Measurements from ENCODE around the gene NRG2.

DNA sequence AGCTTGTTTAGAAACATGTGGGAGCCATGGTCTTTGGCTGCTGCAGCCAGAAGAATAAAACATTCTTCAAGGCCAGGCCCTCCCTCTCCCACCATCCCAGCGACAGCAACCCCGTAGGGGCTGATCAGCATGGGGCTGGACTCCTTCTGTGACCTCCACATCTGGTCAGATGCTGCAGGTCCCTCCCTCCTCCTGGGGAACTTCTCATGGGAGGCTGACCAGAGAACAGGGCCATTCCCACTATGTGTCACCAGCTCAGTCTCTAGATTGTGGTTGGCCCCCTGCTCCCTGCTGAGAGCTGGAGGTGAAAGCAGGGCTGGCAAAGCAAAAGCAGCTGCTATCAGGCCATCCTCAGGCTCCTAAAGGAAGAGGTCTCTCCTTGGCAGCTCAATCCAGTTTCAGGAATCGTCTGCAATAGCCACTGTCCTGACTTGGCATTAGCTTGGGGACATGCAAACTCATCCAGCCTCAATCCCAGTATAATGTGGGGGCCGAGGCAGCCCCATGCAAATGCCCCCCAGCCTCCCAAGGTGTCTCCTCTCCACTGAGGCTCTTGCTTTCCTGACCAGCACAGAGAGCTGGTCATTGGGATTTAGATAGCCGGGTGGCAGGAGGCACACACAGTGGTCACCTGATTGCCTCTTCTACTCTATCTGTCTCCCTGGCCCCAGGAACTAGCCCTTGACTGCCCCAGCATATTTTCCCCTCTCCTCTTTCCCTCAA is 81.5 kb downstream of the NRG2 start:
- TF ChIP-seq, protein P1, sequence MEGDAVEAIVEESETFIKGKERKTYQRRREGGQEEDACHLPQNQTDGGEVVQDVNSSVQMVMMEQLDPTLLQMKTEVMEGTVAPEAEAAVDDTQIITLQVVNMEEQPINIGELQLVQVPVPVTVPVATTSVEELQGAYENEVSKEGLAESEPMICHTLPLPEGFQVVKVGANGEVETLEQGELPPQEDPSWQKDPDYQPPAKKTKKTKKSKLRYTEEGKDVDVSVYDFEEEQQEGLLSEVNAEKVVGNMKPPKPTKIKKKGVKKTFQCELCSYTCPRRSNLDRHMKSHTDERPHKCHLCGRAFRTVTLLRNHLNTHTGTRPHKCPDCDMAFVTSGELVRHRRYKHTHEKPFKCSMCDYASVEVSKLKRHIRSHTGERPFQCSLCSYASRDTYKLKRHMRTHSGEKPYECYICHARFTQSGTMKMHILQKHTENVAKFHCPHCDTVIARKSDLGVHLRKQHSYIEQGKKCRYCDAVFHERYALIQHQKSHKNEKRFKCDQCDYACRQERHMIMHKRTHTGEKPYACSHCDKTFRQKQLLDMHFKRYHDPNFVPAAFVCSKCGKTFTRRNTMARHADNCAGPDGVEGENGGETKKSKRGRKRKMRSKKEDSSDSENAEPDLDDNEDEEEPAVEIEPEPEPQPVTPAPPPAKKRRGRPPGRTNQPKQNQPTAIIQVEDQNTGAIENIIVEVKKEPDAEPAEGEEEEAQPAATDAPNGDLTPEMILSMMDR (IDR thresholded peaks at IDR 0.05; ENCODE audit: control extremely low read depth in 1 of 3, insufficient read depth in 1 of 3, low read depth in 1 of 3, low read length in 3 of 3) = no peak
- no peak for TF ChIP-seq EZH2 (IDR thresholded peaks at IDR 0.05; ENCODE audit: low read depth, low read length, severe bottlenecking)
- TF ChIP-seq ZNF274 (IDR thresholded peaks at IDR 0.05; ENCODE audit: borderline replicate concordance, extremely low read depth, low read length) = no peak
- no peak for TF ChIP-seq TAF7 (optimal IDR thresholded peaks at IDR 0.05; ENCODE audit: borderline replicate concordance, low read depth, low read length)
- TF ChIP-seq SP1 (IDR thresholded peaks at IDR 0.05; ENCODE audit: low read depth, low read length) = no peak
- no peak for TF ChIP-seq POLR2AphosphoS5 (IDR thresholded peaks at IDR 0.05; ENCODE audit: low read depth, low read length)
- TF ChIP-seq SUZ12 (IDR thresholded peaks at IDR 0.05; ENCODE audit: low read length) = no peak
- no peak for TF ChIP-seq HDAC2 (IDR thresholded peaks at IDR 0.05; ENCODE audit: borderline replicate concordance in 1 of 2, low read depth in 2 of 2, low read length in 2 of 2)
- TF ChIP-seq, protein P2, sequence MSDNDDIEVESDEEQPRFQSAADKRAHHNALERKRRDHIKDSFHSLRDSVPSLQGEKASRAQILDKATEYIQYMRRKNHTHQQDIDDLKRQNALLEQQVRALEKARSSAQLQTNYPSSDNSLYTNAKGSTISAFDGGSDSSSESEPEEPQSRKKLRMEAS (IDR thresholded peaks at IDR 0.05) = no peak
- TF ChIP-seq EP300 (IDR thresholded peaks at IDR 0.05; ENCODE audit: borderline replicate concordance in 1 of 2, low read depth in 2 of 2, low read length in 2 of 2) = no peak

Data from H1 (cell line).